Duodenal mucosa (tissue), 2 donors: Measurements from ENCODE around the gene SIMC1.
"Not testable (repeated sequence)": the region's sequence is repeated elsewhere in the genome, so short reads cannot be mapped to it uniquely, and the experiment has no call there.

Experiments used
- H3K27ac ChIP-seq: one replicate; pipeline ENCODE4 v1.7.0; 2013; ENCODE audit warnings: low read depth, low read length
- H3K27me3 ChIP-seq, 2 donors: one replicate each; pipeline ENCODE4 v1.7.0; 2013; ENCODE audit warnings: low read length in 2 of 2, control low read depth in 1 of 2; ENCODE audit not compliant: insufficient read depth in 2 of 2, control insufficient read depth in 1 of 2
- H3K36me3 ChIP-seq, 2 donors: one replicate each; pipeline ENCODE4 v1.7.0; 2013; ENCODE audit warnings: low read length in 2 of 2, control low read depth in 1 of 2; ENCODE audit not compliant: insufficient read depth in 2 of 2, control insufficient read depth in 1 of 2
- H3K4me1 ChIP-seq, 2 donors: one replicate each; pipeline ENCODE4 v1.7.0; 2013; ENCODE audit warnings: low read length in 2 of 2, control low read depth in 1 of 2; ENCODE audit not compliant: insufficient read depth in 2 of 2, control insufficient read depth in 1 of 2
- H3K4me3 ChIP-seq, 2 donors: one replicate each; pipeline ENCODE4 v1.7.0; 2013; ENCODE audit warnings: low read length in 2 of 2, low read depth in 1 of 2
- H3K9ac ChIP-seq, 2 donors: one replicate each; pipeline ENCODE4 v1.7.0; 2013; ENCODE audit warnings: low read length in 2 of 2, low read depth in 1 of 2
- H3K9me3 ChIP-seq, 2 donors: one replicate each; pipeline ENCODE4 v1.7.0; 2013; ENCODE audit warnings: low read length in 2 of 2, control low read depth in 1 of 2; ENCODE audit not compliant: control insufficient read depth in 1 of 2

The SIMC1 gene

DNA sequence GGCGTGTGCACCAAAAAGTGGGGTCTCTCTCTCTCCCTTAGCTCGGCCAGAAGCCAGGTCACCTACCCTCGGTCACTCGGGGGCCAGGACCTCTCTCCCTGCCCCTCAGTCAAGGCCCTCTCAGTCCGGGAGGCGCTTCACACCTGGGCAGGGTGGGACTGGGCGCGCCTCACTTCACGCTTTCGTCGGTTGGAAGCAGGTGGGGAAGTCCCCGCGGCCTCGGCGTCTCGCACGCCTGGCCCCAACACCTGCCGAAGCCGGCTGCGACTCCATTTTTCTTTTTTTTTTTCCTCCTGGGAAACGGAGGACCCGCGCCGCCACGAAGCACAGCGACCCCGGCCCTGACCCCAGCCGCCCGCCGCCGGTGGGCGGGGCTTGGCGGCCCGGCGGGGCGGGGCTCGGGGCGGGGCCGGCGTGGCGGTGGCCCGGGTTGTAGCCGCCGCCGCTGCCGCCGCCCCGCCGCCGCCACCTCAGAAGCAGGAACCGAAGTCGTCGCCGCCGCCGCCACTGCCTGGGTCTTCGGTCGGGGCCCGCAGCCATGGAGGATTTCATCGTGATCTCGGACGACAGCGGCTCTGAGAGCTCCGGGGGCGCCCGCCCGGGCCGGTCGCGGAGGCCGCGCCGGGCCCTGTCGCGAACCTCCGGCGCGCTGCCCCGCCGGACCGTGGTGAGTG is at the start of gene SIMC1:
Gene SIMC1 (plus strand): TSS at position 454 of the 674 bp plus-strand sequence. CDS start 85 bp downstream, at position 539.
- not testable (repeated sequence) for H3K4me3 ChIP-seq, H3K27ac ChIP-seq

DNA sequence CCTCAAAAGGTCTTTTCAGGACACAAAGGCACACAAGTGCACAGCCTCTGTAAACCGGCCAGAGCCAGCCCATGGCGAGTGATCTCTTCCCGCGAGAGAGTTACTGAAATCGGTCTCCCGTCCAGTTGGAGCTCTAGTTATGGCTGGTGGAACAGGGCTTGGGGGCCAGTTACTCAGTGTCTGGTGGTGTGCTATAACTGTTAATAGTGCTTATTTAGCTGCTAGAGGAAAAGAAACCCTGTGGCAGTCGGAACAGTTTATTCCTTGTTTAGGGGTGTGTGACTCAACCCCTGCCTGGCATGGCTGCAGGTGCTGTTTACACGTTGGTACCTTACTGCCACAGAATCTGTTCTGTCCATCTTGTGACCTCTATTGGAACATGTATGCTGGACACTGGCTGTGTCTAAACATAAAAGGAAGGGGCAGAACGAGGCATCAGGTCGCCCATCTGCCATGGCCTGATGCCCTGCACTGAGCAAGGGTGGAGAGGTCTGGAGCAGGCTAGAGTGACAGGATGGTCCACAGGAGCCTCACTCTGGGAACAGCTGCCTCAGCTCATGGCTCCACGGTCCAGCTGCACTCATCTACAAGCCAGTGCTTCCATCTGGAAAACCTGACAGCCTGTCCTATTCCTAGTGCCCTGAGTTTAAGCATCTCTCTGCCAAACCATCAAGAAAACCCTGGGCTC is 49.6 kb upstream of the SIMC1 start:
- H3K9me3 ChIP-seq, result no peaks in the 10 kb centered on the region

More for the DNA sequence above, at the start of gene SIMC1:
- H3K4me1 ChIP-seq, H3K27me3 ChIP-seq, H3K36me3 ChIP-seq, H3K9ac ChIP-seq, H3K9me3 ChIP-seq: not testable (repeated sequence)

DNA sequence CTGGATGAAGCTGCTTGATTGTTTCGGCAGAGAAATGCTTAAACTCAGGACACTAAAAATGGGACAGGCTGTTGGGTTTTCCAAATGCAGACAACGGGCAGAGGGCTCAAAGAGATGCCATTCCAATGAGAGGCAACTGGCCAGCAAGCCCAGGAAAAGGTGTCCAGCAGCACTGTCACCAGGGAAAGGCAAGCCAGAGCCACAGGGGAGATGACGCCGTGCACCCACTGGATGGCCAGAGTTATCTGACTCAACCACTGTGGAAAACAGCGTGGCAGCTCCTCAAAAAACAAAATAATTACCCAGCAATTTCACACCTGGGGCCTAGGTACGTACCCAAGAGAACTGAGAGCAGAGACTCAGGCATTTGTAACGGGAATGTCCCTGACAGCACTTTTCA is 48.4 kb upstream of the SIMC1 start:
- Histone ChIP-seq H3K27ac (no peak overlapping the region), H3K36me3 (no peaks in the 10 kb centered on the region), H3K27me3 (no peaks in the 10 kb centered on the region), H3K4me3 (no peak overlapping the region), H3K9ac (no peak overlapping the region), H3K9me3 (no peaks in the 10 kb centered on the region), H3K4me1 (no peaks in the 10 kb centered on the region)

More for the DNA sequence above, 49.6 kb upstream of the SIMC1 start:
- Histone ChIP-seq H3K4me1 (no peaks in the 10 kb centered on the region), H3K27ac (no peak overlapping the region), H3K36me3 (no peaks in the 10 kb centered on the region), H3K9ac (no peak overlapping the region), H3K27me3 (no peaks in the 10 kb centered on the region), H3K4me3 (no peak overlapping the region)

DNA sequence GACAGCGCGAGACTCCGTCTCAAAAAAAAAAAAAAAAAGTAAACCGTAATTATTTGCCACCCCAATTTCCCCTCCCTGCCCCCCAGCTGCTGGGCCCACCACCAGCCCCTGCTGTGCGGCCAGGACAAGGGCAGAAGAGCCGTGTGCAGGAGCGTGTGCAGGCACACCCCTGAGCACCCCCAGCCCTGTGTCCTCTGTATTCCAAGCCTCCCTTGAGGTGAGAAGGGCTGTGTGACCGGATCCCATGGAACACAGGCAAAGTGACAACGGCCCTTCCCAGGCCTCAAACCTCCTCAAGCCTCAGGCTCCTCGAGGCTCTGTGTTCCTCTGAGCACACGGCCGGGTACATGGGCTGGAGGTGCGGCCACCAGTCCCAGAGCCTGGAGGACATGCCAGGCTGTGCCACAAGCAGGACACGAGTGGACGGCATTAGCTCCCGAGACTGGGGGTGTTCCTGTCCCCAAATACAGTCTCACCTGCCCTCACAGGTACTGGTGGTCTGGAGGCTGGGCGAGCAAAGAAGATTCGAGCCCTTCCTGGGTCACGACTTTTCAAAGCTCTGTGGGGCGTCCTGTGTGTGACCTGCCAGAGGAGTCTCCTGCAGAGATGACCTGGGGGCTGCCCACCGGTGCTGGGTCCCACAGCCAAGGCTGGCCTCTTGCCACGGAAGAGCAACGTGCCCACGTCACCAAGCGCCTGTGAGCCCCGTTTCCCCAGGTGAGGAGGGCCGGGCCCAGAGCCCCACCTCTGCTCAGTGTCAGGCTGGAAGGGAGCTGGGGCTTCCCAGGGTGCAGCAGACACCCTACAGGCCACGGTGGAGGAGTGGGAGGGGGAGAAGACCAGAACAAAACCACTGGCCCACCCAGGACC is 47.1 kb upstream of the SIMC1 start:
- Histone ChIP-seq H3K4me1 (no peaks in the 10 kb centered on the region), H3K36me3 (no peaks in the 10 kb centered on the region), H3K9me3 (no peaks in the 10 kb centered on the region), H3K4me3 (no peak overlapping the region), H3K27ac (no peak overlapping the region), H3K9ac (no peak overlapping the region), H3K27me3 (no peaks in the 10 kb centered on the region)

DNA sequence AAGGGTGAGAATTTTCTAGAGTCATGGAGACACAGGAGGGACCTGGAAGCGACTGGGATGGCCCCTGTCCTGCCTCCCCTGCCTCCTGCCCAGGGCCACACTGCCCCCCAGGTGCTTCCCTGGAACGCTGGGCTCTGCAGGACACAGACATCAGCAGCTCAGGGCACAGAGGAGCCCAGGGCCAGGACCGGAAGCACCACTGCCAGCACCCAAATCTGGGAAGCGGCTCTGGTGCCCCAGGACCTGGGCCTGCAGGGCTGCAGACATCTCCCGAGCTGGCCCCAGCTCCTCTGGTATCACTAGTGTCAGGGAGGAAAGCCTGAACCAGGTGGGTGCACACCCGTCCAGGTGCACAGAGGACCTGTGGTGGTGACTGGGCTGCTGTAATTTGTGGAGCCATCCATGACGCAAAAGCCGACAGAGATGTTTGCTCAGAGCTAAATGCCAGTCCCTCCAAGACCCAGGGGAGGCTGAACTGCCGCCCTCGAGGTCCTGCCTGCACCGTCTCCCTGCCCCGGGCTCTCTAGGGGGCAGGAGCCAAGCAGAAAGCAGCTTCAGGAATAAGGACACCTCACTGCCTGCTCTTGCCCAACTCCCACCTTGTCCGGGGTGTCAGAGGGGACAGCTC is 46.0 kb upstream of the SIMC1 start:
- H3K9me3 ChIP-seq, result no peaks in the 10 kb centered on the region
- no peak overlapping the region for H3K27ac ChIP-seq
- H3K36me3 ChIP-seq, result no peaks in the 10 kb centered on the region
- H3K4me3 ChIP-seq, result no peak overlapping the region
- H3K4me1 ChIP-seq, result no peaks in the 10 kb centered on the region
- no peaks in the 10 kb centered on the region for H3K27me3 ChIP-seq
- no peak overlapping the region for H3K9ac ChIP-seq

DNA sequence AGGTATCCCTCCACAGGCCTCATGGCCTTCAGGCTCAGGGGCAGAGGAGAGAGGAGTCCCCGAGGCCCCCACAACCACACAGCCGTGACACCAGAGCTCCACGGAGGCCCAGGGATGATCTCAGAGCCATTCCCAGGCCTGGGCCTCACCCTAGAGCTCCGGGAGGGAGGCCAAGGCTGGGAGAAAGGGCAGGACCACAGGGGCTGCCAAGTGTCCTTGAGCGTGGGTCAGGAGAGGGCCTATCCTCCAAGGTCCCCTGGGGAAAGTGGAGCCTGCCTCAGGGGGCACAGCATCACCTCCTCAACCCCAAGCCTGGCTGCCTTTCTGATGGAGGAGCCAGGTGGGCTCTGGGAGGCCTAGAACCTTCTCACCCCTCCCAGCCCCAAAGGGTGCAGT is 45.5 kb upstream of the SIMC1 start:
- not testable (repeated sequence) for H3K9me3 ChIP-seq, H3K36me3 ChIP-seq, H3K27me3 ChIP-seq, H3K27ac ChIP-seq, H3K4me1 ChIP-seq, H3K4me3 ChIP-seq, H3K9ac ChIP-seq

DNA sequence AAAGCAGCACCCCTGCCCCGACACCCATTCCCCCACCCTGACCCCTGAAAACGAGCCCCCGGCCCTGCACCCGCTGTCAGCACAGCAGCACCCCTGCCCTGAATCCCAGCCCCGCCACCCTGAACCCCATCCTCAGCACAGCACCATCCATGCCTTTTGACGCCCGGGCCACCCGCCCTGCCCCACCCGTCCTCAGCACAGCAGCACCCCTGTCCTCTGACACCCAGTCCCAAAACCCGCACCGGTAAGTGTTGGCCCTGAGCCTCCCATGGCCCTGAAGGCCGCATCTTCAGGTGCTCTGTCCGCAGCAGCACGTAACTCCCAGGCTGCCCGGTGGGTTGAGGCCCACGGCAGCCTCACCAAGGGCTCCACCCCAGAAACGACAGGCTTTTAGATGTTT is 44.6 kb upstream of the SIMC1 start:
- H3K27me3 ChIP-seq, H3K9me3 ChIP-seq, H3K27ac ChIP-seq, H3K36me3 ChIP-seq, H3K9ac ChIP-seq, H3K4me1 ChIP-seq, H3K4me3 ChIP-seq: not testable (repeated sequence)

DNA sequence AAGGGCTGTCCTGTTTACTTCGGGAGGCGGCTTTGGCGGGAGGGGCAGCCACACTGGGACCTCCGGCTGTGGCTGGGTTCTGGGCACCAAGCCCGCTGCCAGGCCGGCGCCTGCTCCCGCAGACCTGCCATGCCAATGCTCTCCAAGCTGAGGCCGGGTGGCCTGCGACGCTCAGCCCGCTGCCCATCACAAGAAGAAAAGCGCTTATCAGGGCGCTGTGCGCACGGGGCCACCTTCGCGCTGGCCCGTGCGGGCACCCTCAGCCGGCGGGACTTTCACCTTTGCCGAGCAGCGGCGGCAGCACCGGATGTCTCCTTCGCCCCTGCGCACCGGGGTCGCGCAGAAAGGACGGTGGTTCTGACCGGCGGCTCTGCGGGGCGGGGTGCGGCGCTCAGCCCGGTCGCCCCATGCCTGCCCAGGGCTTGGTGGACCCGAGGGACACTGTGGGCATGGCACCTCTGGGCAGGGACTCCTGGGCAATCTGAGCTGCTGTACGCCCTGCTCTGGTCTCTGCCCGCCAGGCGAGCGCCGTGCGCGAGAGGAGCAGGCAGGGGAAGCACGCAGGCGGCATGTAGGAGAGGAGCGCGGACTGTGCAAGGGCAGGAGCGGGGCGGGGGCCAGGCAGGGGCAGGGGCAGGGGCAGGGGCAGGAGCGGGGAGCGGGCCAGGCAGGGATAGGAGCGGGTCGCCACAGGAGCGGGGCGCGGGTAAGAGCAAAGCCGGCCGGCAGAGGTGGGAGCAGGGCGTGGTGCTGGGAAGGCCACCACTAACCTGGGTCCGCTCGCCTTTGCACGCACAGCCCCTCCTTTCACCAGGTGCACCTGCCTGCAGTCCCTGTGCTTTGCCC is 43.8 kb upstream of the SIMC1 start:
- H3K4me1 ChIP-seq, H3K9me3 ChIP-seq, H3K27me3 ChIP-seq, H3K27ac ChIP-seq, H3K9ac ChIP-seq, H3K36me3 ChIP-seq: not testable (repeated sequence)
- peak overlapping the region in 1 of 2 donors; percentile 28 for H3K4me3 ChIP-seq

DNA sequence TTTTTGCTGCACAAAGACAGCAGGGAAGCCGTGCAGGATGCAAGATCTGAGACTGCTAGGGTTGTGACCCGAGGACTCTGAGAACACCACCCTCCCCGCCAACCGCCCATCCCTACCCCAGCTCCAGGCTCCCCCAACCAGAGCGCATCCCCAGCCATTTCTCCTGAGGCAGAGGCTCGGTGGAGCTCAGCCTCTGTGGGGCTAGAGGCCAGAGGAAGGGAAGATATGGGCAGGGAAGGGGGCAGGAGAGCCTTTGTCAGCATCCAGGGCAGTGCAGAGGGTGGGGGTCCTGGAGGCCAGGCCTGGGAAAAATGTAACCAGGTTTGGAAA is 43.2 kb upstream of the SIMC1 start:
- H3K4me1 ChIP-seq, H3K27ac ChIP-seq, H3K4me3 ChIP-seq, H3K9ac ChIP-seq, H3K36me3 ChIP-seq, H3K27me3 ChIP-seq, H3K9me3 ChIP-seq: not testable (repeated sequence)
